ENCODE results near the gene SDSL. TPM values are rescaled to one million over a fixed set of nuclear protein-coding genes. Genes with fewer than 3 reads are reported as not detected.
A peak's percentile ranks its signal among the peaks of the same experiment; 100 is the strongest.

SDSL gene
- total and polyA plus RNA-seq, 7 donors = 0.82 to 33.0 (median 1.9) TPM

DNA sequence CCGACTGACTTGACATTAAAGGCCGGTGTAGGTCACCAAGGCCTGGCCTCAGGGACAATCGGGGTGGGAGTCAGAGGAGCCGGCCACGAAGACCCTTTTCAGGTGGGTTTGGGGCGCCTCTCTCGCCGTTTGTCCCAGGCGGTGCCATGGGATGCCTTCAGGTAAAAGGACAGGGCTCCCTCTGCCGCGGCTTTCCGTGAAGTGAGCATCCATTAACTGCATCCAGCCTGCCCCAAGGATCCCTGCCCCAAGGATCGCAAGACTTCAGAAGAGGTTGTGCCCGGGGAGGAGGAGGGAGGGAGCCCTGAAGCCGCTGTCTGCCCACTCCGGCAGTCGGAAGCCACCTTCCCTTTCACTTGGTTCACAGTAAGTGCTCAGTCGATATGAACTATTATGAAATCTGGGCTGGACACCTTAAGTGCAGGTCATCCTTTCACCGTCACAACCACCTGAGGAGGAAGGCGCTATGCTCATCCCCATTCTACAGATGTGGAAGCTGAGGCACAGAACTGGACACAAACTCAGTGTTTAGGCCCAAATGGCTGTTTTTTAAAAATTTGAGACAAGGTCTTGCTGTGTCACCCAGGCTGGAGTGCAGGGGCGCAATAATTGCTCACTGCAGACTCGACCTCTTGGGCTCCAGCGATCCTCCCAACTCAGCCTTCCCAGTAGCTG is 19.5 kb upstream of the SDSL start:
- WGBS, 2 donors = 92 to 93% methylated on average over 23 of the region's 23 CpGs
- H3K9me3 ChIP-seq = no peaks in the 10 kb centered on the region
- H3K27me3 ChIP-seq = peaks cover 0 to 46% (median 21%) of the 10 kb centered on the region in 3 donors
- no peak overlapping the region for H3K4me3 ChIP-seq
- no peaks in the 10 kb centered on the region for H3K36me3 ChIP-seq
- TF ChIP-seq EP300 (IDR thresholded peaks at IDR 0.05) (no peak), POLR2AphosphoS5 (IDR thresholded peaks at IDR 0.05) (no peak), POLR2A (IDR thresholded peaks at IDR 0.05) (no peak)
- TF ChIP-seq, protein P1, sequence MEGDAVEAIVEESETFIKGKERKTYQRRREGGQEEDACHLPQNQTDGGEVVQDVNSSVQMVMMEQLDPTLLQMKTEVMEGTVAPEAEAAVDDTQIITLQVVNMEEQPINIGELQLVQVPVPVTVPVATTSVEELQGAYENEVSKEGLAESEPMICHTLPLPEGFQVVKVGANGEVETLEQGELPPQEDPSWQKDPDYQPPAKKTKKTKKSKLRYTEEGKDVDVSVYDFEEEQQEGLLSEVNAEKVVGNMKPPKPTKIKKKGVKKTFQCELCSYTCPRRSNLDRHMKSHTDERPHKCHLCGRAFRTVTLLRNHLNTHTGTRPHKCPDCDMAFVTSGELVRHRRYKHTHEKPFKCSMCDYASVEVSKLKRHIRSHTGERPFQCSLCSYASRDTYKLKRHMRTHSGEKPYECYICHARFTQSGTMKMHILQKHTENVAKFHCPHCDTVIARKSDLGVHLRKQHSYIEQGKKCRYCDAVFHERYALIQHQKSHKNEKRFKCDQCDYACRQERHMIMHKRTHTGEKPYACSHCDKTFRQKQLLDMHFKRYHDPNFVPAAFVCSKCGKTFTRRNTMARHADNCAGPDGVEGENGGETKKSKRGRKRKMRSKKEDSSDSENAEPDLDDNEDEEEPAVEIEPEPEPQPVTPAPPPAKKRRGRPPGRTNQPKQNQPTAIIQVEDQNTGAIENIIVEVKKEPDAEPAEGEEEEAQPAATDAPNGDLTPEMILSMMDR (IDR thresholded peaks at IDR 0.05) = no peak
- no peaks in the 10 kb centered on the region for H3K4me1 ChIP-seq
- intact Hi-C loops (cut with DNase I) = no loop called here
- no peak for DNase-seq
- H3K27ac ChIP-seq = no peak overlapping the region

DNA sequence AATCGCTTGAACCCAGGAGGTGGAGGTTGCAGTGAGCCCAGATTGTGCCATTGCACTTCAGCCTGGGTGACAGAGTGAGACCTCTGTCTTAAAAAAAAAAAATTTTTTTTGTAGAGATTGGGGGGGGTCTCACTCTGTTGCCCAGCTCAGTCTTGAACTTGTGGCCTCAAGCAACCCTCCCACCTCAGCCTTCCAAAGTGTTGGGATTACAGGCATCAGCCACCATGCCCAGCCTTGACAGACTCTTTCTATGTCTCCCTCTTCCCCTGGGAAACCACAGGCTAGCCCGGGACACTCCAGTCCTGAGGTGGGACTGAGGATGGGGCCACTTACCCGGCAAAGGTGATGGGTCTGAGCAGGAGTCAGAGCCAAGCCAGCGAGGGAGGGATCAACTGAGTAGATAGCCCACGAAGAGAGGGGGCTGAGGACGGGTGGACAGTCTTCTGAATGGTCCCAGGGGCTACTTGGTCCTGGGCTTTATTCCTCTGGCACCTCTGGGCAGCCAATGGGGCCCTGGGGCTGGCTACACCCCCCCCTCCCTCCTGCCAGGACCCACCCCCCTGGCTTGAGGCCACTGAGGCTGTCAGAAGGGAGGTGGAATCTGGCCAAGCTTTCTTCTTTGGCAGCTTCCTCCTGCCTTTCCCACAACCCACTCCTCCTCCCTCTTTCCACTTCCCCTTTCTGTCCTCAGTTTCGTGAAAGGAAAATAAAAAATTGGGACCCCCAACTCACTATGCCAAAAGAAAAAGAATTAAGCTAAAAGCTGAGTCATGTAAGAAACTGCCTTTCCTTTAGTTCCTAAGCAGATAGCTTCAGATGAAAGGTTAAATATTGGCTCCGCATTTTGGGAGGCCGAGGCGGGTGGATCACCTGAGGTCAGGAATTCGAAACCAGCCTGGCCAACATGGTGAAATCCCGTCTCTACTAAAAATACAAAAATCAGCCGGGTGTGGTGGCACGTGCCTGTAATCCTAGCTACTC is 18.5 kb upstream of the SDSL start, which contains the start of gene SDS:
Gene SDS, minus strand, starts transcription at position 453 of the 981 bp plus-strand sequence. CDS start 4,179 bp downstream, outside the sequence.
- H3K27ac ChIP-seq = no peak within 1 kb of the TSS
- 17 to 40% methylated on average over 14 of the region's 14 CpGs for WGBS, 2 donors

DNA sequence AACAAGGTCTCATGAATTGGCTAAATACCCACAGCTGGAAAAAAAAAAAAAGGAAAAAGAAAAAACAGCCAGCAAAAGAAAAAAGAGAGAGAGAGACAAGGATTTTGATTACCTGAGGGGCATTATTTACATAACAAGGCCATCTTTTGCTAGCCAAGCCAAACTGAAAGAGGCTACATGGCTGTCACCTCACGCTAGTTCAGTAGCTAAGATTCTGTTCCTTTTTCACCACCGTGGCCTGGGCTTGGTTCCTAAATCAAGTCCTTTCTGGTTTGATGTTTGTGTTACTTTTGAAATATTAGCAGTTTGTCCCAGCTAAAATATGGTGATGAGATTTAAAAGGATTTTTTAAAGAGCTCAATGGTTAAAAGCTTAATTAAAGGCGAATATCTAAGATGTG is 16.5 kb upstream of the SDSL start:
- no peak for DNase-seq
- Histone ChIP-seq H3K27me3 (peaks cover 0 to 24% (median 5%) of the 10 kb centered on the region in 3 donors), H3K27ac (no peak overlapping the region), H3K4me1 (no peaks in the 10 kb centered on the region), H3K9me3 (no peaks in the 10 kb centered on the region), H3K36me3 (no peaks in the 10 kb centered on the region), H3K4me3 (no peak overlapping the region)
- TF ChIP-seq EP300 (IDR thresholded peaks at IDR 0.05) (no peak), POLR2AphosphoS5 (IDR thresholded peaks at IDR 0.05) (no peak), POLR2A (IDR thresholded peaks at IDR 0.05) (no peak)
- TF ChIP-seq, protein P1 (IDR thresholded peaks at IDR 0.05) = no peak
- intact Hi-C loops (cut with DNase I) = no loop called here
- WGBS, 2 donors = 83 to 87% methylated on average over 3 of the region's 3 CpGs

More for the DNA sequence above, 18.5 kb upstream of the SDSL start, which contains the start of gene SDS:
- H3K4me1 ChIP-seq = no peaks in the 10 kb centered on the region
- H3K9me3 ChIP-seq = no peaks in the 10 kb centered on the region
- no peak for DNase-seq
- no peak for TF ChIP-seq EP300 (IDR thresholded peaks at IDR 0.05)
- TF ChIP-seq, protein P1 (IDR thresholded peaks at IDR 0.05) = no peak
- no peak for TF ChIP-seq POLR2AphosphoS5 (IDR thresholded peaks at IDR 0.05)
- TF ChIP-seq POLR2A (IDR thresholded peaks at IDR 0.05) = no peak
- intact Hi-C loops (cut with DNase I) = no loop called here
- H3K36me3 ChIP-seq = no peaks in the 10 kb centered on the region
- peak within 1 kb of the TSS in 1 of 4 donors; percentile 9 for H3K4me3 ChIP-seq
- peaks cover 0 to 38% (median 14%) of the 10 kb centered on the region in 3 donors for H3K27me3 ChIP-seq

DNA sequence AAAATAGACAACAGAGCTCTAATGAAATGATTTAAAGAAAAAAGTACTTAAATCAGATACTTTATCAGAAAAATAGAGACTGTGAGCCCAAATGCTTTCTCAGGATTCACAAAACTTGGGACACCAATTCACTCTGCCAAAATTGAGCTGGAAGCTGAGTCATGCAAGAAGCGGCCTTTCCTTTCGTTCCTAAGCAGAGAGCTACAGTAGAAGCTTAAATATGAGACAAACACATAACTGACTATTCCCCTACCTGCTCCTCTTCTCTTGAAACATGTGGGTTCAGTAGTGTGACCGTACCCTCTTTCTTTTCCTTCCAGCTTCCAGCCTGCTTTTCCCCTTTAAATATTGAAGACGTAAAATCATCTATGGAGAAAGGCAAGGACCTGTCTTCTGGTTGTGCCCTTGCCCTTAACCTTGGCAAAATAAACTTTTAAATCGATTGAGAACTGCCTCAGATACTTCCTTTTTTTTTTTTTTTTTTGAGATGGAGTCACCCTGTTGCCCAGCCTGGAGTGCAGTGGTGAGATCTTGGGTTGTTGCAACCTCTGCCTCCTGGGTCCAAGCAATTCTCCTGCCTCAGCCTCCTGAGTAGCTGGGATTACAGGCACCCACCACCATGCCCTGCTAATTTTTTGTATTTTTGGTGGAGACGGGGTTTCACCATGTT is 14.1 kb upstream of the SDSL start:
- Histone ChIP-seq H3K4me3 (no peak overlapping the region), H3K27ac (no peak overlapping the region), H3K36me3 (no peaks in the 10 kb centered on the region), H3K27me3 (peaks cover 0 to 15% (median 0%) of the 10 kb centered on the region in 3 donors), H3K9me3 (no peaks in the 10 kb centered on the region), H3K4me1 (no peaks in the 10 kb centered on the region)
- TF ChIP-seq, protein P1 (IDR thresholded peaks at IDR 0.05) = no peak
- TF ChIP-seq POLR2AphosphoS5 (IDR thresholded peaks at IDR 0.05) = no peak
- no peak for TF ChIP-seq POLR2A (IDR thresholded peaks at IDR 0.05)
- intact Hi-C loops (cut with DNase I) = no loop called here
- 67 to 68% methylated on average over 6 of the region's 6 CpGs for WGBS, 2 donors
- DNase-seq = no peak

Measured in sigmoid colon (tissue), 7 donors.